Astrocyte (in vitro differentiated cells and primary cell): ENCODE measurements around the gene MCL1. TPM values are rescaled to one million over a fixed set of nuclear protein-coding genes. Genes with fewer than 3 reads are reported as not detected.

ENCODE experiments used
- DNase-seq: peaks from one replicate; pipeline ENCODE4 v3.0.0-alpha.2; 2010; ENCODE audit warnings: low read depth
- FAIRE-seq: peaks from 2 replicates; lab custom pipeline; 2011; peaks lifted over from hg19 to GRCh38; lab: Jason Lieb, UNC
- H2AFZ ChIP-seq: 2 replicates; pipeline ENCODE4 v1.6.0; 2012; ENCODE audit warnings: low read depth, low read length, inconsistent platforms
- H3K27ac ChIP-seq: 2 replicates; pipeline ENCODE4 v1.5.1; 2011; ENCODE audit warnings: low read depth, low read length, inconsistent platforms
- H3K27me3 ChIP-seq: 2 replicates; pipeline ENCODE4 v1.6.0; 2011; ENCODE audit warnings: low read length, inconsistent platforms; ENCODE audit not compliant: insufficient read depth
- H3K36me3 ChIP-seq: 2 replicates; pipeline ENCODE4 v1.5.1; 2011; ENCODE audit warnings: low read length, inconsistent platforms; ENCODE audit not compliant: insufficient read depth
- H3K4me1 ChIP-seq: 2 replicates; pipeline ENCODE4 v1.5.1; 2011; ENCODE audit warnings: low read length, inconsistent platforms; ENCODE audit not compliant: insufficient read depth
- H3K4me2 ChIP-seq: 2 replicates; pipeline ENCODE4 v1.6.0; 2012; ENCODE audit warnings: low read length, inconsistent platforms
- H3K4me3 ChIP-seq: 2 replicates; pipeline ENCODE4 v1.5.1; 2011; ENCODE audit warnings: low read depth, mild to moderate bottlenecking, low read length, inconsistent platforms; ENCODE audit not compliant: insufficient read depth
- H3K79me2 ChIP-seq: 2 replicates; pipeline ENCODE4 v1.6.0; 2012; ENCODE audit warnings: mild to moderate bottlenecking, low read length, inconsistent platforms; ENCODE audit not compliant: insufficient read depth
- H3K9ac ChIP-seq: 2 replicates; pipeline ENCODE4 v1.6.0; 2012; ENCODE audit warnings: mild to moderate bottlenecking, low read length, inconsistent platforms
- H3K9me3 ChIP-seq: 2 replicates; pipeline ENCODE4 v1.5.1; 2012; ENCODE audit warnings: low read depth, mild to moderate bottlenecking, low read length, inconsistent platforms; ENCODE audit not compliant: insufficient read depth
- H4K20me1 ChIP-seq: 2 replicates; pipeline ENCODE4 v1.6.0; 2012; ENCODE audit warnings: low read length, inconsistent platforms; ENCODE audit not compliant: insufficient read depth
- H3K27ac Mint-ChIP-seq: one replicate; pipeline ENCODE4 v1.8.0; 2021; ENCODE audit warnings: mild to moderate bottlenecking, mixed read lengths; ENCODE audit not compliant: unreplicated experiment
- H3K27me3 Mint-ChIP-seq: one replicate; pipeline ENCODE4 v1.8.0; 2021; ENCODE audit warnings: low read depth, mixed read lengths; ENCODE audit not compliant: unreplicated experiment
- H3K36me3 Mint-ChIP-seq: one replicate; pipeline ENCODE4 v1.8.0; 2021; ENCODE audit warnings: low read depth, mixed read lengths; ENCODE audit not compliant: unreplicated experiment
- H3K4me1 Mint-ChIP-seq: one replicate; pipeline ENCODE4 v1.8.0; 2021; ENCODE audit warnings: low read depth, mixed read lengths; ENCODE audit not compliant: unreplicated experiment
- H3K4me3 Mint-ChIP-seq: one replicate; pipeline ENCODE4 v1.8.0; 2021; ENCODE audit warnings: mild to moderate bottlenecking, moderate library complexity, mixed read lengths; ENCODE audit not compliant: unreplicated experiment
- H3K9me3 Mint-ChIP-seq: one replicate; pipeline ENCODE4 v1.8.0; 2021; ENCODE audit warnings: mild to moderate bottlenecking, mixed read lengths; ENCODE audit not compliant: unreplicated experiment
- CTCF ChIP-seq: IDR thresholded peaks from 2 replicates; pipeline ENCODE4 v1.5.1; 2011; ENCODE audit warnings: low read depth, mild to moderate bottlenecking, inconsistent platforms, low read length, moderate library complexity; ENCODE audit not compliant: insufficient read depth
- EZH2 ChIP-seq: IDR thresholded peaks from 2 replicates; pipeline ENCODE4 v1.6.1; 2012; ENCODE audit warnings: mild to moderate bottlenecking, low read length, inconsistent platforms; ENCODE audit not compliant: insufficient read depth
- total RNA-seq: library from RNA; stranded (reverse); gene quantifications from 2 replicates; pipeline ENCODE4 v1.2.1, GENCODE V29; 2021

The MCL1 gene
- total RNA-seq, 1 donor from 2014 or later, result 210 TPM

GRCh38 chr1:150548324-150548631, 31.1 kb downstream of the MCL1 start:
- H3K27ac ChIP-seq, result no peak overlapping the region
- DNase-seq, result no peak

GRCh38 chr1:150546294-150546937, 33.0 kb downstream of the MCL1 start:
- peaks cover 3% of the 10 kb centered on the region for H3K4me1 Mint-ChIP-seq
- Histone ChIP-seq H3K27ac (no peak overlapping the region), H3K27me3 (no peaks in the 10 kb centered on the region), H3K4me3 (no peak overlapping the region), H3K9ac (no peak overlapping the region), H3K9me3 (no peaks in the 10 kb centered on the region), H4K20me1 (no peaks in the 10 kb centered on the region), H3K4me1 (peaks cover 4% of the 10 kb centered on the region), H3K4me2 (no peak overlapping the region), H2AFZ (no peak overlapping the region), H3K79me2 (no peaks in the 10 kb centered on the region), H3K36me3 (no peaks in the 10 kb centered on the region)
- TF ChIP-seq EZH2 (no peak), CTCF (no peak)
- DNase-seq (no peak), FAIRE-seq (no peak)
- no peaks in the 10 kb centered on the region for H3K27me3 Mint-ChIP-seq
- no peak overlapping the region for H3K27ac Mint-ChIP-seq
- H3K36me3 Mint-ChIP-seq, result no peaks in the 10 kb centered on the region
- H3K9me3 Mint-ChIP-seq, result no peaks in the 10 kb centered on the region
- H3K4me3 Mint-ChIP-seq, result no peak overlapping the region

More at GRCh38 chr1:150548324-150548631, 31.1 kb downstream of the MCL1 start:
- Histone ChIP-seq H3K9me3 (no peaks in the 10 kb centered on the region), H3K4me2 (peak overlapping the region; percentile 88), H4K20me1 (no peaks in the 10 kb centered on the region), H3K4me3 (peak overlapping the region; percentile 54), H2AFZ (peak overlapping the region; percentile 57), H3K36me3 (no peaks in the 10 kb centered on the region), H3K27me3 (no peaks in the 10 kb centered on the region), H3K4me1 (peaks cover 14% of the 10 kb centered on the region), H3K9ac (peak overlapping the region; percentile 72), H3K79me2 (no peaks in the 10 kb centered on the region)
- H3K27me3 Mint-ChIP-seq, result no peaks in the 10 kb centered on the region
- H3K4me1 Mint-ChIP-seq, result peaks cover 14% of the 10 kb centered on the region
- no peaks in the 10 kb centered on the region for H3K9me3 Mint-ChIP-seq
- no peaks in the 10 kb centered on the region for H3K36me3 Mint-ChIP-seq
- FAIRE-seq, result no peak
- TF ChIP-seq EZH2 (no peak), CTCF (no peak)
- H3K27ac Mint-ChIP-seq, result peak overlapping the region; percentile 80
- peak overlapping the region; percentile 83 for H3K4me3 Mint-ChIP-seq

GRCh38 chr1:150545486-150546032, 33.9 kb downstream of the MCL1 start:
- Mint-ChIP-seq H3K9me3 (no peaks in the 10 kb centered on the region), H3K27ac (no peak overlapping the region), H3K27me3 (no peaks in the 10 kb centered on the region), H3K4me1 (peaks cover 3% of the 10 kb centered on the region), H3K36me3 (no peaks in the 10 kb centered on the region), H3K4me3 (peak overlapping the region; percentile 42)
- FAIRE-seq (no peak), DNase-seq (no peak)
- H3K27ac ChIP-seq, result no peak overlapping the region
- no peak overlapping the region for H3K4me3 ChIP-seq
- no peaks in the 10 kb centered on the region for H4K20me1 ChIP-seq
- peaks cover 4% of the 10 kb centered on the region for H3K4me1 ChIP-seq
- H3K27me3 ChIP-seq, result no peaks in the 10 kb centered on the region
- H3K36me3 ChIP-seq, result no peaks in the 10 kb centered on the region
- H3K9me3 ChIP-seq, result no peaks in the 10 kb centered on the region
- no peaks in the 10 kb centered on the region for H3K79me2 ChIP-seq
- H3K9ac ChIP-seq, result no peak overlapping the region
- no peak overlapping the region for H2AFZ ChIP-seq
- no peak overlapping the region for H3K4me2 ChIP-seq
- no peak for TF ChIP-seq EZH2
- TF ChIP-seq CTCF, result no peak
